ENCODE data around the gene CACNA1G. TPM values are rescaled to one million over a fixed set of nuclear protein-coding genes. Genes with fewer than 3 reads are reported as not detected.

Gene CACNA1G
- total RNA-seq, 1 donor from 2014 or later, result 0.21 TPM

DNA sequence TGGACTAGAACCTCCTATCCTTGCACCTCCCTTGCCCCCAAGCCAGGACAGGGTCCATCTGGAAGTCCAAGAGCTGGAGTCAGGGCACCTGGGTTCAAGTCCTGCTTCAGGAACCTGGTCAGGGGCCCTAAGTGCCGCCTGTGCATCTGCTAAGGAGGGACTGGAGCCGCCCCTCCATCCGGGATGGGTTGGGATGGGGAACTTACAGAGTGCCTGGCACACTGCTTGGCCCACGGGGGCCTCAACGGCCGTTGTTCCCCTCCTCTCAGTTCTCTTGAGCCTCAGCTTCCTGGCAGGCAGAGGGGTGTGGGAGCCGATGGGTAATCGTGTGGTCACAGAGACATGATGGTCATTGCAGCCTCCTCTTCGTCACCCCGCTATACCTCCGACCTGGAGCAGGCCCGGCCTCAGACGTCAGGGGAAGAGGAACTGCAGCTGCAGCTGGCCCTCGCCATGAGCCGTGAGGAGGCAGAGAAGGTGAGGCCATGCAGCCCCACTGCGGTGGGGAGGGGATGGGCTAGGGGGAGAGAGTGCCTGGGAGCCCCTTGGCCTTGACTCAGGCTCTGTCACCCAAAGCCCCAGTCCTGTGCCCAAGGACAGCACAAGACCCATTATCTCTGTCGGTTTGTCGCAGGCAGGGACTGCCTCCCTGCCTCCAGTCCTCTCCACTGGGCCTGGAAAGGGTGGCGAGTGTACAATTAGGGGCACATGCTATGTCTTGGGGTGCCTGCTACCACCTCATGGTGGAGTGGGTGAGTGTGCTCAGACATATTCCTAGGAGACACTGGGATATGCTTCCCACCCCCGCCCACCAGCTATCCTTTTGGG lies 22.6 kb upstream of the CACNA1G start:
- TF ChIP-seq CTCF (IDR thresholded peaks at IDR 0.05), result no peak
- DNase-seq, result no peak
- no peaks in the 10 kb centered on the region for H3K9me3 ChIP-seq
- no peak for ATAC-seq
- peaks cover 33% of the 10 kb centered on the region for H3K4me1 ChIP-seq
- no peak overlapping the region for H3K27ac ChIP-seq
- no peak overlapping the region for H3K4me3 ChIP-seq
- H3K36me3 ChIP-seq, result no peaks in the 10 kb centered on the region
- intact Hi-C loops (cut with DNase I), result no loop called here
- peaks cover 14% of the 10 kb centered on the region for H3K27me3 ChIP-seq (ENCODE audit: low read depth)

GRCh38 chr17:50538549-50539410 lies 21.7 kb upstream of the CACNA1G start:
- H3K4me1 ChIP-seq, result peaks cover 31% of the 10 kb centered on the region
- intact Hi-C loops (cut with DNase I), result no loop called here
- peaks cover 6% of the 10 kb centered on the region for H3K27me3 ChIP-seq (ENCODE audit: low read depth)
- no peaks in the 10 kb centered on the region for H3K9me3 ChIP-seq
- H3K36me3 ChIP-seq, result no peaks in the 10 kb centered on the region
- TF ChIP-seq CTCF (IDR thresholded peaks at IDR 0.05), result no peak
- no peak for DNase-seq
- ATAC-seq, result no peak
- no peak overlapping the region for H3K27ac ChIP-seq
- no peak overlapping the region for H3K4me3 ChIP-seq

DNA sequence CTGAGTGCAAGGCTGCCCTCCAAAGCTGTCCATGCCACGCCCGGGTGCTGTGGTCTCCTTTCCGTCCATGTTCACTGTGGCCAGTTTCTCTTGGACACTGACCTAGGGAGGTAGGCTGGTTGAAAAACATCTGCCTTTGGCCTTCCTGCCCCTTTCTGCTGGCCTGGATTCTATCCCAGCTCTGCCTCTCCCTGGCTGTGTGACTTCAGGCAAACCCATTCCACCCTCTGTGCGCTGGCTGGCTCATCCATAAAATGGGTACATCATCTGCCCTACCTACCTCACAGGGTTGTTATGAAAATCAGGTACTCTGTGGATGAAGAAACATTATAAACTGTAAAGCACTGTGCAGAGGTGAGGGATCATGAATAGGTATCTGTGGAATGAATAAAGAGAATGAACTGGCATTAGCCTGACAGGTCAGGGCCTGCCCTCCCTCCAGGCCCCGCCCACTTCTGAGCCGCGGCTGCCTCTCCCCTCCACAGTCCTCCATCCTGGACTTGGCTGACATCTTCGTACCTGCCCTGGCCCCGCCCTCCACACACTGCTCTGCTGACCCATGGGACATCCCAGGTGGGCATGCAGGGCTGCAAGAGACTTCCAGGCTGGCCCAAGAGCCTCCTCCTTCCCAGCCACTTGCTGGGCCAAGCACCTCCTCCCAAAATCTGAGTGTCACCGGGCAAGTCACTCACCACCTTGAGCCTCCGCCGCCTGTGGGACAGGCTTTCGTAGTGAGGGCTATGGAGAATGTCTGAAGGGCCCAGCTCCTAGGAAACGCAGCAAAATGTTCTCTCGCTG lies 20.6 kb upstream of the CACNA1G start:
- no peaks in the 10 kb centered on the region for H3K9me3 ChIP-seq
- intact Hi-C loops (cut with DNase I), result no loop called here
- no peaks in the 10 kb centered on the region for H3K27me3 ChIP-seq (ENCODE audit: low read depth)
- H3K4me1 ChIP-seq, result peaks cover 23% of the 10 kb centered on the region
- no peaks in the 10 kb centered on the region for H3K36me3 ChIP-seq
- no peak for TF ChIP-seq CTCF (IDR thresholded peaks at IDR 0.05)
- no peak overlapping the region for H3K4me3 ChIP-seq
- peak in 1 of 2 donors; percentile 4 for ATAC-seq
- no peak overlapping the region for H3K27ac ChIP-seq
- DNase-seq, result no peak

DNA sequence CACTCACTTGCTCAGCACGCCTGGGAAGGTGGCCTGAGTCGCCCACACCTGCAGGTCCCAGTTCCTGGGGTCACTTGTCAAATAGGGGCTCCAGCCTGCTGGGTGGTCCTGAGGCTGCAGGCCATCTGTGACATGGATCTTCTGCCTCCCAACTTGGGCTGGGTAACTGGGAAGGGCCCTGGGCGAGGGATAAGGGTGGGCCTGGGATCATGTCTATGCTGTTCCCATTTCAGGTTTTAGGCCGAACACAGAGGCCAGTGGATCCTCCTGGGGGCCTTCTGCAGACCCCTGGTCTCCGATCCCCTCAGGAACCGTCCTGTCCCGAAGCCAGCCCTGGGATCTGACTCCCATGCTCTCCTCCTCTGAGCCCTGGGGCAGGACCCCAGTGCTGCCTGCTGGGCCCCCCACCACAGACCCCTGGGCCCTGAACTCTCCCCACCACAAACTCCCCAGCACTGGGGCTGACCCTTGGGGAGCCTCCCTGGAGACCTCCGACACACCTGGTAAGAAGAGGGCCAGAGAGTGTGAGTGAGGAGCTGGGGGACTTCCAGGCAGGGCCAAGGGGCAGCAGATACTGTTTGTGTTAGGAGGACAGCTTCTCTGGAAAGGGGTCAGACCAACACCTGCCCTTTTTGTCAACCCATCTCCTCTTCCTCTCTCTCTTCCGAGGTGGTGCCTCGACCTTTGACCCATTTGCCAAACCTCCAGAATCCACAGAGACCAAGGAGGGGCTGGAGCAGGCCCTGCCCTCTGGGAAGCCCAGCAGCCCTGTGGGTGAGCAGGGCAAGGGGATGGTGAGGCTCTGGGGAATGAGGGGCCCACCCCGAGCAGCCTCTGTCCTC lies 19.7 kb upstream of the CACNA1G start:
- Histone ChIP-seq H3K36me3 (no peaks in the 10 kb centered on the region), H3K27ac (no peak overlapping the region), H3K9me3 (no peaks in the 10 kb centered on the region), H3K4me3 (peak overlapping the region; percentile 70), H3K27me3 (ENCODE audit: low read depth) (no peaks in the 10 kb centered on the region), H3K4me1 (peaks cover 23% of the 10 kb centered on the region)
- no peak for TF ChIP-seq CTCF (IDR thresholded peaks at IDR 0.05)
- no peak for ATAC-seq
- no peak for DNase-seq
- intact Hi-C loops (cut with DNase I), result no loop called here
